Stimulated activated naive CD8-positive, alpha-beta T cell treated with anti-CD3 and anti-CD28 coated beads, Interleukin-15, Interleukin-2, amounts not matched to agents 100 U/mL and 50 U/mL, for 24 hours (primary cell): ENCODE data around the gene TRIM46.

Experiments used
- ATAC-seq: fragments of 150-1000 bp; cut with Tn5 transposase; one replicate; pipeline ENCODE4 v1.10.0; 2021
- DNase-seq: peaks from one replicate; pipeline ENCODE4 v3.0.0; 2021

The TRIM46 gene, protein sequence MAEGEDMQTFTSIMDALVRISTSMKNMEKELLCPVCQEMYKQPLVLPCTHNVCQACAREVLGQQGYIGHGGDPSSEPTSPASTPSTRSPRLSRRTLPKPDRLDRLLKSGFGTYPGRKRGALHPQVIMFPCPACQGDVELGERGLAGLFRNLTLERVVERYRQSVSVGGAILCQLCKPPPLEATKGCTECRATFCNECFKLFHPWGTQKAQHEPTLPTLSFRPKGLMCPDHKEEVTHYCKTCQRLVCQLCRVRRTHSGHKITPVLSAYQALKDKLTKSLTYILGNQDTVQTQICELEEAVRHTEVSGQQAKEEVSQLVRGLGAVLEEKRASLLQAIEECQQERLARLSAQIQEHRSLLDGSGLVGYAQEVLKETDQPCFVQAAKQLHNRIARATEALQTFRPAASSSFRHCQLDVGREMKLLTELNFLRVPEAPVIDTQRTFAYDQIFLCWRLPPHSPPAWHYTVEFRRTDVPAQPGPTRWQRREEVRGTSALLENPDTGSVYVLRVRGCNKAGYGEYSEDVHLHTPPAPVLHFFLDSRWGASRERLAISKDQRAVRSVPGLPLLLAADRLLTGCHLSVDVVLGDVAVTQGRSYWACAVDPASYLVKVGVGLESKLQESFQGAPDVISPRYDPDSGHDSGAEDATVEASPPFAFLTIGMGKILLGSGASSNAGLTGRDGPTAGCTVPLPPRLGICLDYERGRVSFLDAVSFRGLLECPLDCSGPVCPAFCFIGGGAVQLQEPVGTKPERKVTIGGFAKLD

DNA sequence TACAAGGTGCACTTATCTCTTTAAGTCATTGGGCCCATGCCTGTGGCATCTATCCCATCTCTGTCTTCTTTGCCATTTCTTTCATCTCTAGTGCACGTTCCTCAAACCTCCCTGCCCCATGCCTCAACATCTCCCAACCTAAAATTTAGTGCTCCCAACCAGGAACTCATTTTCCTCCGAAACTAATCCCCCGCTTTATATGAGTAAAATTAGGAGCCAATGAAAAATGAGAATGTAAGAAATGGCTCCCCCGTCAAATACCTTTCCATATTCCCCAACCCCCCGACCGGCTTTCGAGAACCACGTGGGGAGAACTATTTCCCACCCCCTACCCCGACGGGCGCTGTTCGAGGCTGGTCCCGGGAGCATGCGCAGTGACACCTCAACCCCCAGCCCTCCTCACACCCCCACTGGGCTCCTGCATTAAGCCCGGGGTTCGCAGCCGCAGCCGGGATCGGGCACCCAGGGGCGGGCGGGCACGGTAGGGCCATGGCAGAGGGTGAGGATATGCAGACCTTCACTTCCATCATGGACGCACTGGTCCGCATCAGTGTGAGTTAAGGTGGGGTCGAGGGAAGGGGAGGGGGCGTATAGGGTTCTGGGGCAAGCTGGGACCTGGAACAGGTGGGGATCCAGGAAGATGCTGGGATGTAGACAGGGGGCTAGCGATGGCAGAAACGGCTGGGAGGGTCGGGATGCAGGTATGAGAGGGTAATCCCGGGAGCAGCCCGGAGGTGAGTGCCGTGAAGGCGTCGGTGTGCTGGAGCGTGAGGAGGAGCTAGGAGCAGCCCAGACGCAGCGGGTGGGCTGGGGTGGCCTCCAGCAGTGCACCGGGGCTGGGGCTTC lies at the start of gene TRIM46:
TSS of gene TRIM46 (plus strand) at position 372 of the 846 bp plus-strand sequence. CDS start at position 490, 118 bp downstream.
- ATAC-seq (peak; percentile 42), DNase-seq (peak; percentile 79)

DNA sequence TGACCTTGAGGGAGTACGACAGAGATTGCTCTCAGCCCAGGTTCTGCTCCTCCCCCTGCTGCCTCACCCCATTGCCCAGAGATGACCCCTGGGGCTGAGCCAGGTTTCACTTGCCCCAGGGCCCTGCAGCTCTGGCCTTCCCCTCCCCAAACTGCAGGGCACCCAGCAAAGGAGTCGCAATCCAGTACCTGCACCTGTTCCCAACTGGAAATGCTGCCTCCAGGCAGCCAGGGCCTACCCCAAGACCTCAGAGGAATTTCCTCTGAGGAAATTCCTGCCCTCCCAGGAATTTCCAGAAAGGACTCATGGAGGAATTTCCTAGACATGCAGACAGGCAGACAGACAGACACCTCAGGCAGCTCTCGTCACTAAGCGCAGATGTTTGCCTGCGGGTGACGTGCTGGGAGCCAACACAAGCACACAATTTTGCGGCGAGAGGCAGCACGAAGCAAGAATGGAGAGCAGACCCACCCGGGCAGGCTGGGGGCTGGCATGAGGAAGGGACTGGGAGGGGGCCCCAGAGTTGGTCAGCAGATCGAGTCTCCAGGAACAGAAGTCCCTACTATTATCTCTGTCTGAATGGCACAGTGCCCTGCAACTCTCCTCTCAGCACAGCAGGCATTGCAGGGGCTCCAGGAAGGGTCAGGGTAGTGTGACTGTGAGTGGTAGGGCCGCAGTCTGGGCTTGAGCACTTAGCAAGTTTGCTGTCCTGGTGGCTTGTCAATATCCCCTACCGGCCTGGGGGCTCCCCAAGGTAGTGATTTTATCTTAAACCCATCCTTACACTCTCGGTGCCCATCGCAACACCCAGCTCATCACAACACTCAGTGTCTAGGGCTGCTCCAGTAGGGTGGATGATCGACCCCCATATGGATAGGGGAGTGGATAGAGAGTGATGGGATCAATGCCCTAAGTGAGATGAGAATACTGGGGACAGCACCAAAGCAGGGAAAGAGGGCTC lies 48.9 kb upstream of the TRIM46 start:
- ATAC-seq (no peak), DNase-seq (no peak)

DNA sequence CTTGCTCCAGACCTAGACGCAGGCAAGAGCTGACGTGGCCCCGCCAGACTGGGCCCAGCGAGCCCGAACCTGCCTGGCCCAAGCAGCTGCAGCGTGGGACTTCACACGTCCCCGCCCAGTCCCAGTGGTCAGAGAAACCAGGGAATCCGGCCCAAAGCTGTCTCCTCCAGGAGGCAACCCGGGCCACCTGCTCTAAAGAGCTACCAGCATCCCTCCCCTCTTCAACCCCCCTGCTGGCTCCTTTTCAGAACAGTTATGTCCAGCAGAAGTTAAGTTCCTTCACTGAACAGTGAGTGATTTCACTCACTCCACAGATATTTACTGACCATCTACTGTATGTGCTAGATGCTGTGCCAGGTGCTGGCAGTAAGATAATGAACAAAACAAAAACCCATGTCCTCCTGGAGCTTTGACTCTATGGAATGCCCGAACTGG lies 48.1 kb upstream of the TRIM46 start:
- DNase-seq (no peak), ATAC-seq (no peak)

DNA sequence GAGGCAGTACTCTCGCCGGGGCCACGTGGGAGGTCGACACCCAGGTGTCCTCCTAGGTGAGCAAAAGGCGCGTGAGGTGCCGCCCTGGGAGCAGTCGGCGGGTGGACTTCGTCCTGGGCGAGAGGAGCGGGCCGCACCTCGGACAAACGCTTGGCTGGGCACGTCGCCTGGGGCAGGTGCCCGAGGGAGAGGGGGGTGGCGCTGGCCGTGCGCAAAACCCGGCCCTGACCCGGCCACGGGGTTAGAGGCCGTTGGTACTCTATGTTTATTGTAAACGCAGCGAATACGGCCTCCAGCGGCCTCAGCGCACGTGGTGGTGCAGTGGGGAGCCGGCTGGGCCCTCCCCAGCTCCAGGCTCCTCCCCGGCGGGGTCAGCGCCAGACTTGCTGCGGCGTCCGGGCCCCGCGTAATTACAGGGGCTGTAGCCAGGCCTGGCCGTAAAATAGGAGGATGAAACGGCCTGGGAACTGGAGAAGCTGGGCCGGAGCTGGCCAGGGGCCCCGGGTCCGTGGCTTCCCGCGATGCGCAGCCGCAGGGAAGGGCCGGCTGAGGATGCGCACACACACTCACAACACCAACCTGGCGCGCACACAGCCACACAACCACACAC lies 47.6 kb upstream of the TRIM46 start:
- DNase-seq (no peak), ATAC-seq (no peak)

DNA sequence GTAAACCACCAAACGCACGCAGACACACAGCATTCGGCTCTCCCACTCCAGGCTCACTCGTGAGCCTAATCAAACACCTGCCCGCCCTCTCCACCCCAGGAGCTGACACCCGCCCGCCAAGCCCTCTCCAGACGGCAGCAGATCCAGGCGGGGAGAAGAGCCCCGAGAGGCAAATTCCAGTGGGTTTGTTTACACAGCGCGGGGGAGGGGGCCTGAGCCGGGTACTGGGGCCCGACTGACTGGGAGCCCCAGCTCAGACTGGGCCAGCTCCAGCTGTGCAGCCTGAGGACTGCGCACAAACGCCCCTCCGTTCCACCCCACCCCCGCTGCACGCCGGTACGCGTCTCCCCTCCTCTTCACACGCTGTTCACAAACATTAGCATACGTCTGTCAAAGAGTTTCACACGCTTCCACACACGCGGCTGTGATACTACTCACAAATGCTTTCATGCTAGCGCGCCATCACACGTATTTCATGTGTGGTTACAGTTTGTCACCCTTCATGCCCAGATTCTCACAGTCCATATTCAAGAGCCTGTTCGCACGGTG lies 47.0 kb upstream of the TRIM46 start:
- DNase-seq (peak; percentile 25), ATAC-seq (peak; percentile 47)

DNA sequence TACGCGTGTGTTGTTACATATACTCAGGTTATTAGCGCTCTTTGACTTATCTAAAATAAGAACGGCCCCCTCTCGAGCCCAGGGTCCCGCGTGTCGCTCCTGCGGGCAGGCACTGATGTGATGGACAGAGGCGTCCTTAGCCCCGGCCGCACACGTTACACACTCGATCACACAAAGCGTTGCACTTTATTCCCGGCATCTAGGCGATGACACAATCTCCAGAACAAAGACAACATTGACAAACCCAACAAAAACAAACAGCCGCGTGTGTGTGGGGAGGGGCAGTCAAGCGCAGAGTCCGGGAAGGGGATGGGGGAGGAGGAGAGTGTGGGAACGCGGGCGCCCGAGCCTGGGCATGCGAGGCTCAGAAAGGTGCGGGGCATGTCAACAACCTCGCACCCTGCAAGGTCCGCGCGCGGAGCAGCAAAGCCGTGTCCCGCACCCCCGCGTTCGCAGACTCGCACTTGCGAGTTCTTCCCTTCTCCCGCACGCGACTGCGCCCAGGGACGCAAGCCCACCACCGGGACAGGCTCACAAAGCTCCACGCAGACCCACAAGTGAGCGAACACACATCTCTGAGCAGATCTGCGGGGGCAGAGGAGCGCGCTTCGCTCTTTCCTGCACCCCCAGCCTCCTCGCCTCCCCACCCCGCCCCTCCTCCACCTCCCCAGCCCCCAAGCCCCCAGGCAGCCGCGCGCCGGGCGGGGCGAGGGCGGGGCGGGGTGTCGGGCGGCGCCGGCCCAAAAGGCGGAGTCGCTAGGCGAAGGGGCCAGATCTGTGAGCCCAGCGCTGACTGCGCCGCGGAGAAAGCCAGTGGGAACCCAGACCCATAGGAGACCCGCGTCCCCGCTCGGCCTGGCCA lies 46.3 kb upstream of the TRIM46 start, which contains the start of gene EFNA1:
TSS of gene EFNA1 (plus strand) at position 772 of the 862 bp plus-strand sequence. CDS start 102 bp downstream, outside the sequence.
- DNase-seq: peak; percentile 53

DNA sequence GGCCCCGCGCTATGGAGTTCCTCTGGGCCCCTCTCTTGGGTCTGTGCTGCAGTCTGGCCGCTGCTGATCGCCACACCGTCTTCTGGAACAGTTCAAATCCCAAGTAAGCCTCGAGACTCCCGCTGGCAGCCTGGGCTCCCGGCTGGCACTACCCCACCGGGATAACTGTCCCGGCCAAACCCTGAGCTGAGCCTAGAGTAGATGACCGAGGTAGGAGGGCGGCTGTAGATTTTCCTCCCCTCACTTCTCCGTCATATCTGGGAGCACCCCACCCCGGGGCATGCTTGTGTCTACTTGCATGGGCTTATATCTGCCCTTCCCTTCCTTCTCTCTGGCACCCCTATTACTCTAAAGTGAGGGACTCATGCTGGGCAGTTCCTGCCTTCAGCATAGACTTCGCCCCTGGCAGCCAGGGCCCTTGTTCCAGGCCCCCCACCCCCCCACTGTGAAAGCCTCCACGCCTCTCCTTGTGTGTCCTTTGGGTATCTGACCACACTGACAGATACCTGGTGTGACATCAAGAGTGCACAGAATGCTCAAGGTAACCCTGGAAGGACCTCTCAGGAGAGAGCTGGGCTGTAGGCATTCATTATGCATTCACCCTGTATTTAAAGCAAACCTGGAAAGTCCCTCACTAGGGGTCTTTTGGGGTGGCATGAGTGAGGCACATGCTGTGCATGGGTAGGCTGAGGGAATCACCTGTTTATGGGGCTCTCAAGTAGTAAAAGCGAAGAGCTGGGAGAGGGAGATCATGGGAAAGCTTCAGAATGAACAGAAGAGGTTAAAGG lies 45.5 kb upstream of the TRIM46 start:
- DNase-seq (no peak), ATAC-seq (no peak)

More for the DNA sequence above, 46.3 kb upstream of the TRIM46 start, which contains the start of gene EFNA1:
- ATAC-seq: peak; percentile 71

DNA sequence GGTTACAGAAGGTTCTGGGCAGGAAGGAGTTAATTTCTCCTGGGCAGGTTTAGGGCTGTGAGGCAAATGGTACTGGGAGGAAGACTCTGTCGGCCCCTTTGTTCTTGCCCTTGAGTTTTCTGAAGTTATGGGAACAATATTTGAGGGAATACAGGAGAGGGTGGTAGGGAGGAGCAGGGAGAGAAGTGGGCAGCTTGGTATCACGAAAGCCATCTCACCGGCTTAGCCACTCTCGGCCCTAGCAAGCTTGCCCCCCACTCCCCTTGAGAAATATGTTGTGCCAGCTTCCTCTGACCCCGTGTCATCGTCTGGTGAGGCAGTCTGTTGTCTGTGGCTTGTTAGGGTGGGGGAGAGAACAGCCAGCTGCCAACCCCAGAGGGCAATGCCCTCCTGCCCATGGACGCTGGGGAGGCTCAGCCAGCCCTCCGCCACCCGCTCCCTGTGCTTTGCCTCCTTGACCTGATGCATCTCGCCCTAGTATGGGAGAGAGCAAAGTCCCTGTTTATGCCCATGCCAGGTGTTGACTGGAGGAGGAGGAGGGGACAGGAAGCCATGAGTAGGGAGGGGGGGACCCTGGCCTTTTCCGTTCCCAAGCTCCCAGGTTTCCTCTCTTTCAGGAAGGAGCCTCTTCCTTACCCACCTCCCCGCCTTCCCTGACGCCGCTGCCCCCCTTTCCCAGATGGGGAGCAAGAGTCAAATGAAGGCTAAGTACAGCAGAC lies 44.7 kb upstream of the TRIM46 start:
- ATAC-seq (no peak), DNase-seq (no peak)

DNA sequence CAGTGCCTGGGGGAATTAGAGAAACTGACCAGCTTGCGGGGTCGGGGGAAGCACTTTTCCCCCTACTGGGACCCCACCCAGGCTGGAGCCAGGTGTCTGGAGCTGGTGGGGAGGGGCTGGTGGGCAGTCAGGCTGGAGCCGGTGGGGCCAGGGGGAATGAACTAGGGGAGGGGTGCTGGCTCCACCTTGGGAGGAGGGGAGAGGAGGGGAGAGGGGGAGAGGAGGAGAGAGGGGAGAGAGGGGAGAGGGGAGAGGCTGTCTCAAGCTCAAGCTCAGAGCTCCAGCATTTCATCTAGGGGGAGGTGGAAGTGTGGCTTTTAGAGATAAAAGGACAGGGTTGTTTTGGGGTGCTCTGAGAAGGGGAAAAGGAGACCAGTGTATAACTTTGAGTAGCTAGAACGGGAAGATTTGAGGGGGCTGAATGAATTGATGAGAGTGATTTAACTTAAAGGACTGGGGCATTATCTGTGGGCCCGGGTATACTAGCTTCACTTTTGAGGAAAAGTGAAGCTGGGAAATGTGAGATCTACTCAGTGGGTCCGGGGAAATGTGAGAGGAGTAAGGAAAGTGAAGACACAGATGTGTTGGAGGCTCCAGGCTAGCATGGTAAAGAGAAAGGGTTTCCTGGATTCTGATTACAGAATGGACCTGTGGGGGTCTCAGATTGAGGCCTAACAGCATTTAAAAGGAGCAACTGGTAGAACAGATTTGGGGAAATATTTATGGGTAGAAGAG lies 43.2 kb upstream of the TRIM46 start:
- DNase-seq (no peak), ATAC-seq (no peak)

DNA sequence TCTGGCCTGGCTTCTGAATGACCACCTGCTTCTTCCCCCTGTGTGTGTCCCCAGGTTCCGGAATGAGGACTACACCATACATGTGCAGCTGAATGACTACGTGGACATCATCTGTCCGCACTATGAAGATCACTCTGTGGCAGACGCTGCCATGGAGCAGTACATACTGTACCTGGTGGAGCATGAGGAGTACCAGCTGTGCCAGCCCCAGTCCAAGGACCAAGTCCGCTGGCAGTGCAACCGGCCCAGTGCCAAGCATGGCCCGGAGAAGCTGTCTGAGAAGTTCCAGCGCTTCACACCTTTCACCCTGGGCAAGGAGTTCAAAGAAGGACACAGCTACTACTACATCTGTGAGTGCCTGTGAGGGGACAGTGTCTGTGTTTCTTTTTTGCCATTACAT lies 42.4 kb upstream of the TRIM46 start:
- no peak for ATAC-seq
- DNase-seq: no peak

DNA sequence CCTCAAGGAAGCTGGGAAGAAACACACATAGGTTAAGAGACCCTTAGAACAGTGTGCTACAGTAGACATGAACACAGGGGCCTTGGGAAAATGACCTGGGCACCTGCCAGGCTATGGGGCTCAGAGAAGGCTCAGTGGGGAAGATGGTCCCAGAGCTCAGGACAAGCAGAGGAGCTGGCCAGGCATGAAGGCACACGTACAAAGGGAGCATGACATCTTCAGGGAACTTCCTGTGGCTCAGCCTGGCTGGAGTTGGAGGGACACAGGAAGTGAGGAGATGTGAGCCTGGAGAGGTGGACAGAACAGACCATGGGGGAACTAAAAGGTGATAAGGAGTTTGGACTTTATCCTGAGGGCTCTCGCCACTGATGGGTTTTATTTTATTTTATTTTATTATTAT lies 41.8 kb upstream of the TRIM46 start:
- ATAC-seq (no peak), DNase-seq (no peak)

DNA sequence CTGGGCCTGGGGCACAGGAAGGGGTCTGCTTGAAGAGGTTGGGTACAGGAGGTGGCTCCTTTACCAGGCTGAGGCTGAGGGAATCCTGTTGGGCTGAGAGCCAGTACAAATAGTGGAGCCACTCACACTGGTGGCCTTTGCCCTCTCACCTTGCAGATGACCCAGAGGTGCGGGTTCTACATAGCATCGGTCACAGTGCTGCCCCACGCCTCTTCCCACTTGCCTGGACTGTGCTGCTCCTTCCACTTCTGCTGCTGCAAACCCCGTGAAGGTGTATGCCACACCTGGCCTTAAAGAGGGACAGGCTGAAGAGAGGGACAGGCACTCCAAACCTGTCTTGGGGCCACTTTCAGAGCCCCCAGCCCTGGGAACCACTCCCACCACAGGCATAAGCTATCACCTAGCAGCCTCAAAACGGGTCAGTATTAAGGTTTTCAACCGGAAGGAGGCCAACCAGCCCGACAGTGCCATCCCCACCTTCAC lies 39.8 kb upstream of the TRIM46 start:
- ATAC-seq: no peak
- DNase-seq: no peak

DNA sequence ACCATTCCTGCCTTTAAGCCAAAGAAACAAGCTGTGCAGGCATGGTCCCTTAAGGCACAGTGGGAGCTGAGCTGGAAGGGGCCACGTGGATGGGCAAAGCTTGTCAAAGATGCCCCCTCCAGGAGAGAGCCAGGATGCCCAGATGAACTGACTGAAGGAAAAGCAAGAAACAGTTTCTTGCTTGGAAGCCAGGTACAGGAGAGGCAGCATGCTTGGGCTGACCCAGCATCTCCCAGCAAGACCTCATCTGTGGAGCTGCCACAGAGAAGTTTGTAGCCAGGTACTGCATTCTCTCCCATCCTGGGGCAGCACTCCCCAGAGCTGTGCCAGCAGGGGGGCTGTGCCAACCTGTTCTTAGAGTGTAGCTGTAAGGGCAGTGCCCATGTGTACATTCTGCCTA lies 39.3 kb upstream of the TRIM46 start:
- ATAC-seq (no peak), DNase-seq (no peak)

DNA sequence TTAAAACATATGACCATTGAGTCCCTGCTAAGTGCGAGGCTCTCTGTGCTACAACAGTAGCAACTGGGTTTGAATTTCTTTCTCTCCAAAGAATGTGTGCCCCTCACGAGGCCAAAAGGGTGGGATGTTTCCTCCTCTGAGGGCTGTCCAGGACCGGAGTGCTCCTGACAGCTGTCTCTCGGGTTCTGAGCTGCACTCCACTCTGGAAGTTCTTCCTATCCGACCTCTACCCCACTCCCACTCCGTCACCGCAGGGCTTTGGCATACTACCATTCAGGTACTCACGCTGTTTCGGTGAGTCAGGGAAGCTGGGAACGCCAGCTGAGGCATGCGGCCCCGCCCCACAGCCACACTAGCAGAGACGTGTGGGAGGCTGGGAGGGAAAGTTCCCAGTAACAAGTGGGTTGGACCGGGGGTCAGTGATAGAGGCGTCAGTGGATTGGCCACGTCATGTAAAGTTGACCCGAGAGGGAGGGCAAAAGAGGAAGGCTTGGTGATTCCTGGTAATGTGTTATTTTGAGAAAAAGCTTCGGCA lies 38.7 kb upstream of the TRIM46 start:
- ATAC-seq (peak; percentile 50), DNase-seq (peak; percentile 76)

DNA sequence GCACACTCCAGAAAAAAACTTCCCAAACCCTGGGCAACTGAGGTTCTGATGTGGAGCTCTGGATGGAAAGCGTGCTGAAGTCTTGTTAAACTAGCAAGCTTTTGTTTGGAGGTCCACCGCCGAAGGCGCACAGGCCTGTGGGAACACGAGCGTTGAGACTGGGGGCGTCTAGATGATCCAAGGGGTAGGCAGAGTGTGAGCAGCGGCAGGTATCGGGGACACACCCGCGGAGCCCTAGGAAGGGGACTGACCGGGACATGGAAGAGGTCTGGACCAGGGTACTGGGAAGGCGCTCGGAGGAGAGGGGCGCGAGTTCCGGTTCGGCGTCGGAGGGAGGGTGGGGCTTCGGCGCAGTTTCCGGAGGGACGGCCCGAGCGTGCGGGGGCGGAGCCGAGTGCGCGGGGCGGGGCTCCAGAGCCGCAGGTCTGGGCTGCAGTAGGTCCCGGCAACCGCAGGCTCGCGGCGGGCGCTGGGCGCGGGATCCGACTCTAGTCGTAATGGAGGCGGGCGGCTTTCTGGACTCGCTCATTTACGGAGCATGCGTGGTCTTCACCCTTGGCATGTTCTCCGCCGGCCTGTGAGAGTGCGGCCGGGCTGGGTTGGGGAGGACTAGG lies 38.1 kb upstream of the TRIM46 start, which contains the start of gene SLC50A1:
TSS of gene SLC50A1 (plus strand) at position 438 of the 614 bp plus-strand sequence. CDS start at position 498, 60 bp downstream.
- ATAC-seq: peak; percentile 72
- DNase-seq: peak; percentile 97

DNA sequence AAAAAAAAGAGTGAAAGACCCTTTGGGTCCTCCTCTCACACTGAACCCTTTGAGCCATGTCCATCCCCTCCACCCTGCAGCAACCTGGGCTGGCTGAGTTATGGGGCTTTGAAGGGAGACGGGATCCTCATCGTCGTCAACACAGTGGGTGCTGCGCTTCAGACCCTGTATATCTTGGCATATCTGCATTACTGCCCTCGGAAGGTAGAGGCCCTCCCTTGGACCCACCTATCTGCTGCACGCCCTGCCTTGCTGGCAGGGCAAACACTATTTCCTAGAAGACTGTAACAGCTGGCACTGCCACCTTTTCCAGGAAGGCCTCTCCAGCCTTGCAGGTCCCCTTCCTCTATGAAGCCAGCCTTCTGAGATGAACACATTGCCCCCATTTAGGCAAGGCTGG lies 36.9 kb upstream of the TRIM46 start:
- ATAC-seq: no peak
- DNase-seq: peak; percentile 27
